ACC112 (cell line): ENCODE results near the gene TYW3.
A peak's percentile ranks its signal among the peaks of the same experiment; 100 is the strongest.

Experiments
- H2AFZ ChIP-seq: fragments of 200-600 bp; sonication (generic); one replicate; pipeline ENCODE4 v1.6.0; 2017; ENCODE audit warnings: antibody characterized with exemption, low read length; ENCODE audit not compliant: unreplicated experiment
- H3K27ac ChIP-seq: fragments of 200-600 bp; sonication (generic); 2 replicates; pipeline ENCODE4 v1.5.1; 2014; ENCODE audit warnings: low read depth, mild to moderate bottlenecking, antibody characterized with exemption, low read length, moderate library complexity
- H3K27me3 ChIP-seq: fragments of 200-600 bp; sonication (generic); 2 replicates; pipeline ENCODE4 v1.6.1; 2014; ENCODE audit warnings: mild to moderate bottlenecking, antibody characterized with exemption, low read length, moderate library complexity, mixed read lengths; ENCODE audit not compliant: insufficient read depth
- H3K36me3 ChIP-seq: fragments of 200-600 bp; sonication (generic); 2 replicates; pipeline ENCODE4 v1.6.1; 2016; ENCODE audit warnings: mild to moderate bottlenecking, antibody characterized with exemption, low read length, moderate library complexity, mixed read lengths; ENCODE audit not compliant: insufficient read depth
- H3K4me1 ChIP-seq: fragments of 200-600 bp; sonication (generic); one replicate; pipeline ENCODE4 v1.6.1; 2016; ENCODE audit warnings: low read length, mixed read lengths; ENCODE audit not compliant: insufficient read depth, unreplicated experiment, control insufficient read depth
- H3K4me3 ChIP-seq: fragments of 200-600 bp; sonication (generic); 2 replicates; pipeline ENCODE4 v1.5.1; 2014; ENCODE audit warnings: mild to moderate bottlenecking, low read depth, low read length
- H3K79me2 ChIP-seq: fragments of 200-600 bp; sonication (generic); one replicate; pipeline ENCODE4 v1.6.0; 2016; ENCODE audit warnings: low read length; ENCODE audit not compliant: control insufficient read depth, unreplicated experiment, insufficient read depth

Gene TYW3, protein sequence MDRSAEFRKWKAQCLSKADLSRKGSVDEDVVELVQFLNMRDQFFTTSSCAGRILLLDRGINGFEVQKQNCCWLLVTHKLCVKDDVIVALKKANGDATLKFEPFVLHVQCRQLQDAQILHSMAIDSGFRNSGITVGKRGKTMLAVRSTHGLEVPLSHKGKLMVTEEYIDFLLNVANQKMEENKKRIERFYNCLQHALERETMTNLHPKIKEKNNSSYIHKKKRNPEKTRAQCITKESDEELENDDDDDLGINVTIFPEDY

DNA sequence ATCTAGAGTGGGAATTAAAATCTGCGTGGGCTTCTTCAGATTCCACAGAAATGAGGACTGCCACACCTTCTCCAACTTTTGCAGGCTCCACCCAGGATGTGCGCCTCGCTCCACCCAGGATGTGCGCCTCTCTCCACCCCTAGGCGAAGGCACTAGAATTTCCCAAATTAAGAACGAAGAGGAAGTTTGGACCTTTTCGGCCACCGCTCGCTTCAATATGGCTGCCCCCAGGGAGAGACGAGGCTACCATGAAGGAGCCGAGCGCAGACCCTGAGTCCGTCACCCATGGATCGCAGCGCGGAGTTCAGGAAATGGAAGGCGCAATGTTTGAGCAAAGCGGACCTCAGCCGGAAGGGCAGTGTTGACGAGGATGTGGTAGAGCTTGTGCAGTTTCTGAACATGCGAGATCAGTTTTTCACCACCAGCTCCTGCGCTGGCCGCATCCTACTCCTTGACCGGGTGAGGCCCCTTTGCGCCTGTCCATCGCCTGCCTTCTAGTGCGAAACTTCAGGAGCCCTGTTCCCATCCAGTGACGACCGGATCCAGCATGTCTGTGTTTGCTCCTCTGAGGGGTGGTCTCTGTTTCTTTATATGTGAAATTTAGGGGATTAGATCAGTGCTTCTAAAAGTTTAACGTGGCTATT is at the start of gene TYW3, which contains the start of gene CRYZ:
Gene TYW3 (plus strand): TSS at position 193 of the 644 bp plus-strand sequence. CDS start 93 bp downstream, at position 286.
Gene CRYZ (minus strand): TSS at position 91 of the 644 bp plus-strand sequence. CDS start 8,229 bp downstream, outside the sequence.
- Histone ChIP-seq H3K79me2 (peaks cover 55% of the 10 kb centered on the region), H3K4me3 (peak within 1 kb of the TSS; percentile 95), H2AFZ (peak within 1 kb of the TSS; percentile 83), H3K36me3 (peaks cover 13% of the 10 kb centered on the region), H3K27me3 (no peaks in the 10 kb centered on the region), H3K27ac (peak within 1 kb of the TSS; percentile 86), H3K4me1 (peaks cover 40% of the 10 kb centered on the region)

DNA sequence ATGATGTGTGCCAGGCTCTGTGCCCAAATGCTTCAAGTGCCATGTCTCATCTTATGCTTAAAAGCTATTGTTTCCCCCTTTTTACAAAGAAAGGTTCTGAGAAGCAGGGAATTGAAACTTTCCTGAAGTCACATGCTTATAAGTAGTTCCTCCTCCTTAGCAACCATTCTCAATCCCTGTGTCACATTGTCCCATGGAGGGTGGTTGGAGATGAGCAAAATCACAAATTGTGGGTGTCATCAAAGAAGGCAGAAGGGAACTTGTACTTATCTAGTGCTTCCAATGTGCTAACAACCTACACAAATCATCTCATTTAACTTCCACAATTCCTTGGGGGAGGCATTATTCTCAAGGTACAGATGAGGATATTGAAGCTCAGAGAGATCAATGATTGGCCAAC is 49.3 kb upstream of the TYW3 start:
- no peak overlapping the region for H3K27ac ChIP-seq
- no peaks in the 10 kb centered on the region for H3K4me1 ChIP-seq
- no peak overlapping the region for H3K4me3 ChIP-seq
- H3K79me2 ChIP-seq, result no peaks in the 10 kb centered on the region
- peaks cover 52% of the 10 kb centered on the region for H3K27me3 ChIP-seq
- H3K36me3 ChIP-seq, result no peaks in the 10 kb centered on the region
- no peak overlapping the region for H2AFZ ChIP-seq

DNA sequence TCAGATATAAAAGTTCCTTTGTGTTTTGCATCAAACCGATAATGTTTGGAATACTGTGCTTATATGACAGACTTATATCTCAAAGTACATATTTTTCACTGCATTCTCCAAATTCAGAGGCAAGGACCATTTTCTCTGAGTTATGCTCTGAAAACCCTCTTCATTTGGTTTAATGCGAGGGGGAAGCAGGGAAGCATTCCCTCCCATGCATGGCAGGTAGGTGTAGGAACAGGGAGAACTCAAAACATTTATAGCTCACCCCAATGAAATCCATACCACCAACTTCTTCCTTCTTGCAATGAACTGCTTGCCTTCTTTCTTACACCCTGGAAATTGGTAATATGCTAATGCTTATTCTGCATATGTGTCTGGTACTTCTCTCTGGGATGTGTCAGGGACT is 48.7 kb upstream of the TYW3 start:
- Histone ChIP-seq H3K27me3 (peaks cover 45% of the 10 kb centered on the region), H3K79me2 (no peaks in the 10 kb centered on the region), H2AFZ (no peak overlapping the region), H3K4me1 (no peaks in the 10 kb centered on the region), H3K4me3 (no peak overlapping the region), H3K36me3 (no peaks in the 10 kb centered on the region), H3K27ac (no peak overlapping the region)

DNA sequence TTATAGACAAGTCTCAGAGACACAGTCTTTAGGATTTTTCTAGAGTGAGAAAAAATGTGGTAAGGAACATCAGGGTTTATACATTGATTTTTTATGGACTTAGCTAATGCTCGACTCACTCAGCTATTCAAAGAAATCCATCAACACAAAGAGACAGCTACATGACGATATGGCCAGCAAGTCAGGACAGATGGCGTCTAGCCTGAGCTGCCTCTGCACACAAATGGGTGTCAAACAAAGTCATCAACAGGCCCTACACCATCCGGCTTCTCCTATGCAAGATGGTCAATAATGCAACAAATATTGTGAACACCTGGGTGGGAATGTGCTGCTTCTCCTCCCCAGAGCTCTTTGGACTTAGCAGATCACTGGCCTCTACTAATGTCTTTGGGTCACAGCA is 46.0 kb upstream of the TYW3 start:
- peaks cover 22% of the 10 kb centered on the region for H3K27me3 ChIP-seq
- H3K4me1 ChIP-seq, result no peaks in the 10 kb centered on the region
- H3K36me3 ChIP-seq, result no peaks in the 10 kb centered on the region
- H2AFZ ChIP-seq, result no peak overlapping the region
- no peak overlapping the region for H3K27ac ChIP-seq
- no peaks in the 10 kb centered on the region for H3K79me2 ChIP-seq
- H3K4me3 ChIP-seq, result no peak overlapping the region

DNA sequence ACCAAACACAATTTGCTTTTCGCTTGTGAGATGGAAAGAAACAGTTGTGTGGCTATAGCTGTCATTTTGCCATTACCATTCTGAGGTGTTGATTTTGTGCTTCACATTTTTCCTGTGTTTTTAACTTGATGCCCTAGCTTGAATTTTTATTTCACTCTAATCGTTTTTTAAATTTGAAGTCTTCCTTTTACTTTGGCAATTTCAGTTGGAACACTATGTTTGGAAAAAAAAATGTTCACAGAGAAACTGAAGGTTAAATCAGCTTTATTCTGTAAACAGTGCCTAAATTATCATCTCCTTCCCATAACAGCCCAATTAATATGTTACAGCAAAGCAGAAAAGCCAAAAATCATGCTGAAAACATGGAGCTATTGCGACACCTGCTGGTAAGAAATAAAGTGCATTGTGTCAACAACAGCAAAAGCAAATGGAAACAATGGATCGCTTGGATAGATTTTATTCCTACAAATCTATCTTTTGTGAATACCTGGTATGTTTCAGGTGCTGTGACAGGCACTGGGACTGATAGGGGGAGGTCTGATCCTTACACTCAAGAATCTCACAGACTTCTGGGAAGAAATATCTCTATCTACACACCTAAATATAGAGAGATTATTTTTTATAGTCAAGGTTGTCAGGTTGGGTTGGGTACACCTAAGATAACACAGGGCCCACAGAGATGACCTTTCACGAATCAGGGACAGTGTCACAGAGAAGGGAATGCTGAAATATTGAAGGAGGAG is 43.2 kb upstream of the TYW3 start:
- peak overlapping the region; percentile 63 for H2AFZ ChIP-seq
- no peaks in the 10 kb centered on the region for H3K36me3 ChIP-seq
- H3K4me3 ChIP-seq, result no peak overlapping the region
- H3K79me2 ChIP-seq, result no peaks in the 10 kb centered on the region
- peaks cover 8% of the 10 kb centered on the region for H3K4me1 ChIP-seq
- no peaks in the 10 kb centered on the region; the same call in 1 of the 2 replicates for H3K27me3 ChIP-seq
- no peak overlapping the region for H3K27ac ChIP-seq

DNA sequence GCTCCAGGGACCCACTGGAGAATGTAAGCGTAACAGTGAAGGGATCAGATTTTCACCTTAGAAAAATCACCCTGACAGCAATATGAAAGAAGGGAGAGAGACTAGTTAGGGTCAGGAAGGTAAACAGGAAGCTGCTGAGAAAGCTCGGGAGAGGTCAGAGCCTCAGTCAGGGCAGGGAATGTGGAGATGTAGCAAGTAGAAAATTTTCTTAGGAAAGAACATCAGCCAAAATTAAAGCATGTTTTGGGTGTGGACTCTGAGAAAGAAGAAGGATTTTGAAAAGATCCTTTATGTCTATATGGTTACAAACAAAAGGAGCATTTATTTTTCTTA is 42.6 kb upstream of the TYW3 start:
- Histone ChIP-seq H3K36me3 (no peaks in the 10 kb centered on the region), H2AFZ (peak overlapping the region; percentile 63), H3K4me3 (no peak overlapping the region), H3K79me2 (no peaks in the 10 kb centered on the region), H3K27ac (no peak overlapping the region), H3K27me3 (no peaks in the 10 kb centered on the region; the same call in 1 of the 2 replicates), H3K4me1 (peaks cover 8% of the 10 kb centered on the region)

DNA sequence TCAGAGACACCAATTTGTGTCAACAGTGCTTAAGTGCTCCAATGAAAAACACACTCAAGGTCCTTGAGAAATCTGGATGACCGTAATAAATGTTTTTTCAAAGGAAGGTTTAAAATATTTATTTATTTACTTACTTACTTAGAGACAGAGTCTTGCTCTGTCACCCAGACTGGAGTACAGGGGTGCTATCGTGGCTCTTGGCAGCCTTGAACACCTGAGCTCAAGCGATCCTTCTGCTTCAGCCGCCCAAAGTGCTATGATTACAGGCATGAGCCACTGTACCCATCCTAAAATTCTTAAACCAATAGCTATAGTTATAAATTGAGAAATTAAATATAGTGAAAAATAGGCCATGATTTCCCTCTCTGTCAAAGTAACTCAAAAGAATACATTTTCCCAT is 42.0 kb upstream of the TYW3 start:
- peaks cover 8% of the 10 kb centered on the region for H3K4me1 ChIP-seq
- no peak overlapping the region for H2AFZ ChIP-seq
- no peaks in the 10 kb centered on the region for H3K79me2 ChIP-seq
- no peak overlapping the region for H3K27ac ChIP-seq
- H3K4me3 ChIP-seq, result no peak overlapping the region
- H3K27me3 ChIP-seq, result no peaks in the 10 kb centered on the region; the same call in 1 of the 2 replicates
- no peaks in the 10 kb centered on the region for H3K36me3 ChIP-seq

DNA sequence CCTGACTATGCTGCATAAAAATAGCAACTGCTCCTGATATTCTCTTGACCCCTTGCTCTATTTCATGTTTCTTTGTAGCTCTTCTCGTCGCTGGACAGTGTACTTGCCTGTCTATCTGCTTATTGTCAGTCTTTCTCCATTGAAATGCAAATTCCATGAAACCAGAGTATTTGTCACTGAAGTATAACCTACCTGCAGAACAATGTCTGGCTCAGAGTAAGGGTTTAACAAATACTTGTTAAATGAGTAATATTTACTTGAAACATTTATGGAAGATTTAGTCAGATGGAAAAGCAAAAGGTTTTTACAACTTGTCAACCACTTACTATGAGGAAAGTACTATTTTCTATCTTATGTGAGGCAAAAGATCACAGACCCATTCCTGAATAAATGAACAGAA is 39.5 kb upstream of the TYW3 start:
- Histone ChIP-seq H3K4me1 (peaks cover 8% of the 10 kb centered on the region), H3K4me3 (no peak overlapping the region), H3K36me3 (no peaks in the 10 kb centered on the region), H3K27me3 (no peaks in the 10 kb centered on the region), H3K27ac (no peak overlapping the region), H3K79me2 (no peaks in the 10 kb centered on the region), H2AFZ (no peak overlapping the region)

DNA sequence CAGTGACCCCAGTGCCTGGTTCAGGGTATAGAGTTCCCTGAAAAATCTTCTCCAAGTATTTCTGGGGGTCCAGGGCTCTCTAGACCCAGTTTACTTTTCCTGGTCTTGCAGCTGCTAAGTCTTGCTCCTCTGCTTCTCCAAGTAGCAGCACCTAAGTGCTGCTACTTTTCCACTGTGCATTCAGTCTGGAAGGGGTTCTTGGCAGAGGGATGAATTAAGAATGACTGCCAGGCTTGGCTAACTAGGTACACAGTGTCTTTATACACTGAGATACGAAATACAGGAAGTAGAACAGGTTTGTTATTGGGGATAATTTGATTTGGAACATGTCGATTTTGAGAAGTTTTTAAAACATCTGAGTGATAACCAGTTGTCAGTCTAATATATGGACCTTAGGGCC is 35.1 kb upstream of the TYW3 start:
- H3K27ac ChIP-seq, result no peak overlapping the region
- H2AFZ ChIP-seq, result no peak overlapping the region
- no peaks in the 10 kb centered on the region for H3K79me2 ChIP-seq
- H3K4me1 ChIP-seq, result peaks cover 8% of the 10 kb centered on the region
- no peaks in the 10 kb centered on the region for H3K27me3 ChIP-seq
- 0 out of 2 replicates have a peak, but pooled peaks cover 5% of the 10 kb centered on the region for H3K36me3 ChIP-seq
- no peak overlapping the region for H3K4me3 ChIP-seq

DNA sequence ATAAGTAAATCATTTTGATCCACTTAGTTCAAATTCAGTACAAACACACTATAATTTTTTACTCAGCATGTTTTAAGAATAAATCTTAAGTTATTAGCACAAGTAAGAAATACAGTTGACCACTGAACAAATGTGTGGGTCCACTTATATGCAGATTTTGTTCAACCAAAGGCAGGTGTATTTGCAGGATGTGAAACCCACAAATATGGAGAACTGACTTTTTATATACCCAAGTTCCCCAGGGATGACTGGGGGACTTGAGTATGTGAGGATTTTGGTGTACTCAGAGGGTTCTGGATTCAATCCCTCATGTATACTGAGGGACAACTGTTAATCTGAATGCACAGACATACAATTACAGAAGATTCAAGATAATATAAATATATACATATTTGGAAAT is 33.6 kb upstream of the TYW3 start:
- Histone ChIP-seq H3K36me3 (peaks cover 8% of the 10 kb centered on the region; the same call in 1 of the 2 replicates), H3K79me2 (no peaks in the 10 kb centered on the region), H2AFZ (no peak overlapping the region), H3K27ac (no peak overlapping the region), H3K4me1 (no peaks in the 10 kb centered on the region), H3K4me3 (no peak overlapping the region), H3K27me3 (no peaks in the 10 kb centered on the region)
